Ishikawa (cell line): ENCODE results near the gene KRTAP10-3.

Experiments
- CEBPB ChIP-seq: IDR thresholded peaks from 2 replicates; pipeline ENCODE4 v1.6.1; 2012
- EGR1 ChIP-seq: IDR thresholded peaks from 2 replicates; pipeline ENCODE4 v1.6.1; 2012
- EP300 ChIP-seq: IDR thresholded peaks from 2 replicates; pipeline ENCODE4 v1.6.1; 2012; ENCODE audit warnings: borderline replicate concordance
- FOXM1 ChIP-seq: IDR thresholded peaks from 2 replicates; pipeline ENCODE4 v1.6.1; 2012; ENCODE audit warnings: low read depth, borderline replicate concordance
- MAX ChIP-seq: IDR thresholded peaks from 2 replicates; pipeline ENCODE4 v1.6.1; 2012
- NFIC ChIP-seq: IDR thresholded peaks from 2 replicates; pipeline ENCODE4 v1.6.1; 2012
- RAD21 ChIP-seq: IDR thresholded peaks from 2 replicates; pipeline ENCODE4 v1.6.1; 2012; ENCODE audit warnings: low read depth
- REST ChIP-seq: IDR thresholded peaks from 2 replicates; pipeline ENCODE4 v1.6.1; 2012; ENCODE audit warnings: low read depth, mild to moderate bottlenecking
- TAF1 ChIP-seq: IDR thresholded peaks from 2 replicates; pipeline ENCODE4 v1.6.1; 2012; ENCODE audit warnings: low read depth, mild to moderate bottlenecking
- TCF12 ChIP-seq: IDR thresholded peaks from 2 replicates; pipeline ENCODE4 v1.6.1; 2012; ENCODE audit warnings: low read depth
- TEAD4 ChIP-seq: IDR thresholded peaks from 2 replicates; pipeline ENCODE4 v1.6.1; 2012
- USF1 ChIP-seq: IDR thresholded peaks from 2 replicates; pipeline ENCODE4 v1.6.1; 2012
- YY1 ChIP-seq: IDR thresholded peaks from 2 replicates; pipeline ENCODE4 v1.6.1; 2012; ENCODE audit warnings: low read depth
- ZBTB7A ChIP-seq: IDR thresholded peaks from 2 replicates; pipeline ENCODE4 v1.6.1; 2012; ENCODE audit warnings: low read depth

DNA sequence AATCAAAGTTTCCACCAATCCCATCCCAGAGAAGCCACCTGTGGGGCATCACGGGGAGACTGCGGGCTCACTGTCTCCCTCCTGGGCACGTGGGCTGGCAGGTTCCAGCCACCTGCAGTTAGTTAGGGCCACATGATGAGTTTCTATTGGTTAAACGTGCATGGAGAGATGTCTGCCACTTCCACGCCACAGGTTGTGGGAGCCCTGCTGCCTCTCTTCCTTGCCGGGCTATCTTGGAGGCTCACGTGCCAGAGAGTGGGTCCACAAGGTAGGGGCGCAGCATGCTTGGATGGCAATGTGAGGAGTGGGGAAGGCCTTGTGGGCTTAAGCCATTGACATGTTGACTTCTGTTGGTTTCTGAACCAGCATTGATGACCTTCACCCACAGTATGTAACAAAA, 45.3 kb upstream of the KRTAP10-3 start:
- TF ChIP-seq YY1 (no peak), TAF1 (no peak), REST (no peak), RAD21 (no peak), MAX (no peak), FOXM1 (no peak), EP300 (no peak), TCF12 (no peak), CEBPB (no peak), USF1 (no peak), TEAD4 (no peak), NFIC (no peak), EGR1 (no peak), ZBTB7A (no peak)
